K562 treated with DMSO at 1 percent for 48 hours (cell line): ENCODE measurements around the gene ACP4. TPM values are rescaled to one million over a fixed set of nuclear protein-coding genes. Genes with fewer than 3 reads are reported as not detected.

Experiments used
- total RNA-seq: library from RNA; unstranded; fragments of 300-600 nt; gene quantifications from 2 replicates; pipeline ENCODE4 v1.2.3, GENCODE V29; 2022; ENCODE audit warnings: low replicate concordance; ENCODE audit errors: extremely low read depth

Gene ACP4, protein sequence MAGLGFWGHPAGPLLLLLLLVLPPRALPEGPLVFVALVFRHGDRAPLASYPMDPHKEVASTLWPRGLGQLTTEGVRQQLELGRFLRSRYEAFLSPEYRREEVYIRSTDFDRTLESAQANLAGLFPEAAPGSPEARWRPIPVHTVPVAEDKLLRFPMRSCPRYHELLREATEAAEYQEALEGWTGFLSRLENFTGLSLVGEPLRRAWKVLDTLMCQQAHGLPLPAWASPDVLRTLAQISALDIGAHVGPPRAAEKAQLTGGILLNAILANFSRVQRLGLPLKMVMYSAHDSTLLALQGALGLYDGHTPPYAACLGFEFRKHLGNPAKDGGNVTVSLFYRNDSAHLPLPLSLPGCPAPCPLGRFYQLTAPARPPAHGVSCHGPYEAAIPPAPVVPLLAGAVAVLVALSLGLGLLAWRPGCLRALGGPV
- total RNA-seq, result not detected in 2 replicates

DNA sequence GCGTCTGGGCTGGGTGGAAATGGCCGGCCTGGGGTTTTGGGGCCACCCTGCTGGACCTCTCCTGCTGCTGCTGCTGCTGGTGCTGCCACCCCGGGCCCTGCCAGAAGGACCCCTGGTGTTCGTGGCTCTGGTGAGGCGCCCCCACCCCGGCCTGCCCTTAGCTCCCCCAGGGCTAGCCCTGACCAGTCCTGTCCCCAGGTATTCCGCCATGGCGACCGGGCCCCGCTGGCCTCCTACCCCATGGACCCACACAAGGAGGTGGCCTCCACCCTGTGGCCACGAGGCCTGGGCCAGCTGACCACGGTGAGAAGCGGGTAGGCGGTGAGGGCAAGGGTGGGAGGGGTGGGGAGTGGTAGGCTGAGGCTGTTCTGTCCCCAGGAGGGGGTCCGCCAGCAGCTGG is at the start of gene ACP4:
Gene ACP4, plus strand, starts transcription at position 20 of the 400 bp plus-strand sequence. Its CDS starts 0 bp downstream, at position 20.

GRCh38 chr19:50770164-50770563 is 20.1 kb upstream of the ACP4 start, which contains the start of gene GPR32:
Gene GPR32 (plus strand): TSS chr19:50770464. CDS start chr19:50770601, 137 bp downstream.

GRCh38 chr19:50823389-50824042 is 33.3 kb downstream of the ACP4 start, which contains the start of gene KLK1:
Gene KLK1 (minus strand): TSS chr19:50823787. CDS start chr19:50823748, 39 bp downstream.

DNA sequence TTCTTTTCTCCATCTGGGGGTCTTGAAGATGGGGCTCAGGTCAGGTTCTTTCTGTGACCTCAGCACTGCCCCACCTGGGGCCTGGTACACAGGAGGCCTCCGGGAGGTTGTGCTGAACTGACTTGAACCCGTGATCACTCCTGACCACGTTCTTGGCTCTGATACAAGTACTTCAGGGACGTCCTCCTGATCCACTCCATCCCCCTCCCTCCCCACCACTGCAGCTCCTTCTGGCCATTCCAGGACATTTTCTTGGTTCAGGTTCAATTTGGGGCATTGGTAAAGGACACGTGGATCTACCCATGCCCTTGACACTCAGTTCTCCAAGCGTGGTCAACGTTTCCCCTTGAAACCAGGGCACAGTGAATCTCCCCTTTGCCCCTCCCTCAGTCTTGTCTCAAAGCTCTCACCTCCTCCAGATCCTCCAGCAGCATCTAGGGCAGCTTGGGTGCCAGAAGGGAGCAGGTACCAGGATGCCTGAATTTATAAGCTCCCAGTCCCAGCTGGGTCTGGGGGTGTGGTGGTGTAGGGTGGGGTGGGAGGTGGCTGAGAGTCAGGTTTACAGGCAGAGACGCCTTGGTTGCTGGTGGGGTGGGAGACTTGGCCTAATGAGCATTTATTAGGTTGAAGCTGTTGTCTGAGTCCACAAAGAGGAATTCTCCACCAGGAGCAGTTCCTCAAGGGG is 43.0 kb downstream of the ACP4 start, which contains the start of gene KLK15:
Gene KLK15, minus strand, starts transcription at position 458 of the 685 bp plus-strand sequence. CDS start 2,082 bp downstream, outside the sequence.

Other genes with a start within 250 kb of the ACP4 start
- gene LRRC4B, start 222.0 kb upstream of the ACP4 start, total RNA-seq, result not detected in 2 replicates
- gene SYT3, start 150.5 kb upstream of the ACP4 start, total RNA-seq, result not detected in 2 replicates
- gene C19orf81, start 141.0 kb upstream of the ACP4 start, total RNA-seq, result not detected in 2 replicates
- not detected in 2 replicates for gene SHANK1, start 70.6 kb upstream of the ACP4 start, total RNA-seq
- not detected in 2 replicates for gene CLEC11A, start 67.1 kb upstream of the ACP4 start, total RNA-seq
- gene GPR32, start 20.0 kb upstream of the ACP4 start, total RNA-seq, result not detected in 2 replicates
- not detected in 2 replicates for gene KLK1, start 33.4 kb downstream of the ACP4 start, total RNA-seq
- gene KLK15, start 43.2 kb downstream of the ACP4 start, total RNA-seq, result not detected in 2 replicates
- not detected in 2 replicates for gene KLK3, start 64.5 kb downstream of the ACP4 start, total RNA-seq
- gene KLK2, start 83.0 kb downstream of the ACP4 start, total RNA-seq, result not detected in 2 replicates
- gene KLK4, start 121.0 kb downstream of the ACP4 start, total RNA-seq, result not detected in 2 replicates
- not detected in 2 replicates for gene KLK5, start 162.6 kb downstream of the ACP4 start, total RNA-seq
- gene KLK6, start 179.2 kb downstream of the ACP4 start, total RNA-seq, result not detected in 2 replicates
- gene KLK7, start 193.5 kb downstream of the ACP4 start, total RNA-seq, result not detected in 2 replicates
- not detected in 2 replicates for gene KLK8, start 211.2 kb downstream of the ACP4 start, total RNA-seq
- gene KLK10, start 229.3 kb downstream of the ACP4 start, total RNA-seq, result not detected in 2 replicates
- gene KLK11, start 236.2 kb downstream of the ACP4 start, total RNA-seq, result not detected in 2 replicates
- gene KLK12, start 244.6 kb downstream of the ACP4 start, total RNA-seq, result not detected in 2 replicates